NB4 (cell line): ENCODE measurements around the gene APIP.

ENCODE experiments used
- DNase-seq: peaks from one replicate; pipeline ENCODE4 v3.0.0; 2010; ENCODE audit warnings: low read depth
- H3K4me3 ChIP-seq: one replicate; pipeline ENCODE4 v1.5.1; 2011; ENCODE audit warnings: mild to moderate bottlenecking, low read depth, low read length, moderate library complexity
- CTCF ChIP-seq: IDR thresholded peaks from one replicate; pipeline ENCODE4 v1.5.1; 2012; ENCODE audit warnings: low read depth, low read length
- MAX ChIP-seq: IDR thresholded peaks from 2 replicates; pipeline ENCODE4 v1.6.1; 2011; ENCODE audit warnings: low read depth, low read length
- MYC ChIP-seq: IDR thresholded peaks from 2 replicates; pipeline ENCODE4 v1.6.1; 2011; ENCODE audit warnings: low read depth, low read length
- POLR2A ChIP-seq: IDR thresholded peaks from 2 replicates; pipeline ENCODE4 v1.6.1; 2011; ENCODE audit warnings: mild to moderate bottlenecking; ENCODE audit not compliant: insufficient read length; ENCODE audit errors: extremely low read depth

The APIP gene

GRCh38 chr11:34869425-34869824 lies 46.8 kb downstream of the APIP start:
- peak; percentile 9 for DNase-seq
- TF ChIP-seq MYC (no peak), CTCF (peak; percentile 17)
- no peak overlapping the region for H3K4me3 ChIP-seq

GRCh38 chr11:34866375-34866774 lies 49.8 kb downstream of the APIP start:
- H3K4me3 ChIP-seq, result no peak overlapping the region
- TF ChIP-seq CTCF (no peak), MAX (no peak)
- peak; percentile 30 for DNase-seq

- DNase-seq, result no peak
- H3K4me3 ChIP-seq, result no peak overlapping the region
- TF ChIP-seq MAX (no peak), CTCF (no peak), POLR2A (no peak), MYC (no peak)
These were observed 50.9 kb downstream of the APIP start for GRCh38 chr11:34865261-34865660.

GRCh38 chr11:34864424-34864823 lies 51.8 kb downstream of the APIP start:
- DNase-seq, result peak; percentile 27
- no peak overlapping the region for H3K4me3 ChIP-seq
- TF ChIP-seq CTCF, result no peak
- TF ChIP-seq POLR2A, result no peak
- no peak for TF ChIP-seq MAX
- TF ChIP-seq MYC, result no peak

GRCh38 chr11:34863048-34863447 lies 53.1 kb downstream of the APIP start:
- no peak overlapping the region for H3K4me3 ChIP-seq
- TF ChIP-seq MYC (no peak), POLR2A (no peak), CTCF (no peak), MAX (no peak)
- DNase-seq, result no peak

GRCh38 chr11:34860518-34860917 lies 55.7 kb downstream of the APIP start:
- no peak overlapping the region for H3K4me3 ChIP-seq
- TF ChIP-seq MAX (no peak), MYC (no peak), POLR2A (no peak), CTCF (no peak)
- no peak for DNase-seq
